ENCODE measurements around the gene ICOS. TPM values are rescaled to one million over a fixed set of nuclear protein-coding genes. Genes with fewer than 3 reads are reported as not detected.

ICOS gene
- total RNA-seq, 1 donor from 2014 or later, result 2.1 TPM

DNA sequence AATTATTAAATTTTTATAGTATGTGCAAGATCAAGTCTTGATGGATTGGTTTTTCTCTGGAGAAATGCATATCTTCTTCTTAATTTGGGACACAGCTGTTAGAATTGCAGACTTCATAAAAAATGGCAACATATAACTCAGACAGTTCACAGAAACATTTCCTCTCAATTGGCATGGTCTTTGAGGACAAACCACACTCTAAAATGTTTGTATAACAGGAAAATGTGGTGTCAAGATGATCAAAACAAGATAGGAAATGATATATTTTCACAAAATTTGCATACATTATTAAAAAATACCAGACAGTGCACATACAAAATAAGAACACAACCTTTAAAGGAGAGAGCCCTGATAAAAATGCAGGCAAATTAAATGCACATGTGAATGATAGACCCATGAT lies 63.9 kb downstream of the ICOS start:
- ATAC-seq (no peak), DNase-seq (no peak)
- intact Hi-C loops (cut with DNase I), result no loop called here
- Histone ChIP-seq H3K9me3 (no peaks in the 10 kb centered on the region), H3K4me1 (peaks cover 11% of the 10 kb centered on the region), H3K4me3 (no peak overlapping the region), H3K27ac (no peak overlapping the region), H3K36me3 (no peaks in the 10 kb centered on the region), H3K27me3 (no peaks in the 10 kb centered on the region)
- TF ChIP-seq, protein P1, sequence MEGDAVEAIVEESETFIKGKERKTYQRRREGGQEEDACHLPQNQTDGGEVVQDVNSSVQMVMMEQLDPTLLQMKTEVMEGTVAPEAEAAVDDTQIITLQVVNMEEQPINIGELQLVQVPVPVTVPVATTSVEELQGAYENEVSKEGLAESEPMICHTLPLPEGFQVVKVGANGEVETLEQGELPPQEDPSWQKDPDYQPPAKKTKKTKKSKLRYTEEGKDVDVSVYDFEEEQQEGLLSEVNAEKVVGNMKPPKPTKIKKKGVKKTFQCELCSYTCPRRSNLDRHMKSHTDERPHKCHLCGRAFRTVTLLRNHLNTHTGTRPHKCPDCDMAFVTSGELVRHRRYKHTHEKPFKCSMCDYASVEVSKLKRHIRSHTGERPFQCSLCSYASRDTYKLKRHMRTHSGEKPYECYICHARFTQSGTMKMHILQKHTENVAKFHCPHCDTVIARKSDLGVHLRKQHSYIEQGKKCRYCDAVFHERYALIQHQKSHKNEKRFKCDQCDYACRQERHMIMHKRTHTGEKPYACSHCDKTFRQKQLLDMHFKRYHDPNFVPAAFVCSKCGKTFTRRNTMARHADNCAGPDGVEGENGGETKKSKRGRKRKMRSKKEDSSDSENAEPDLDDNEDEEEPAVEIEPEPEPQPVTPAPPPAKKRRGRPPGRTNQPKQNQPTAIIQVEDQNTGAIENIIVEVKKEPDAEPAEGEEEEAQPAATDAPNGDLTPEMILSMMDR (IDR thresholded peaks at IDR 0.05), result no peak

DNA sequence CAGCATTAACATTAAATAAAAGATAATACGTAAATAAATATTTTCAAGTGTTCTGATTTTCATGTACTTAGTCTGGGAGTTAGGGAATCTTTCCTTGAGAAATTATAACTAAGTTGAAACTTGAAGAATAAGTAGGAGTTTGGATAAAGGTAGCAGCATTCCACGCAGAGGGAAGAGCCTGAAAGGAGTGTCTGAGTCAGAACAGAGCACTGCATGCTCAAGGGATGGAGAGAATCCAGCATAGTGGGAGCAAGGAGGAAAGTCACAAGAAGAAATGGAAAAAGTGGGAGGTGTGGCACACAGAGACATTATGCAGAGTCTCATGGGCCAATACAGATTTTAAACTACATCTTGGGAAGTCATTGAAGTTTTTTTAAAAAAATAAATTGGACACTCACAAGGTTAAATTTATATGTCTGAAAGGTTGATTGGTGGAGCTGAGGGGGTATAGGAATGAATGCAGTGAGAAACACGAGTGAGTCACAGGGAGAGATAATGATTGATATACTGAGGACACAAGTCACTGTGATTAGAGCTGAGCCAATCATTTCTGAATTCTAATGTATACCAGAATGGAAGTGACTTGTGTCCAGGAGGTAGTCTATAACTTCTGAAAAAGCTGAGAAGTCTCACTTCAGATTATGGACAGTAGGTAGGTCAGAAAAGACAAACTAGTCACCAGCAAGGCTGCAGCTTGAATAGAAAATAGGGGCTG lies 66.9 kb downstream of the ICOS start:
- intact Hi-C loops (cut with DNase I), result no loop called here
- TF ChIP-seq, protein P1 (IDR thresholded peaks at IDR 0.05), result no peak
- Histone ChIP-seq H3K4me1 (peaks cover 11% of the 10 kb centered on the region), H3K9me3 (no peaks in the 10 kb centered on the region), H3K4me3 (no peak overlapping the region), H3K27me3 (no peaks in the 10 kb centered on the region), H3K27ac (no peak overlapping the region), H3K36me3 (no peaks in the 10 kb centered on the region)
- ATAC-seq (no peak), DNase-seq (no peak)

DNA sequence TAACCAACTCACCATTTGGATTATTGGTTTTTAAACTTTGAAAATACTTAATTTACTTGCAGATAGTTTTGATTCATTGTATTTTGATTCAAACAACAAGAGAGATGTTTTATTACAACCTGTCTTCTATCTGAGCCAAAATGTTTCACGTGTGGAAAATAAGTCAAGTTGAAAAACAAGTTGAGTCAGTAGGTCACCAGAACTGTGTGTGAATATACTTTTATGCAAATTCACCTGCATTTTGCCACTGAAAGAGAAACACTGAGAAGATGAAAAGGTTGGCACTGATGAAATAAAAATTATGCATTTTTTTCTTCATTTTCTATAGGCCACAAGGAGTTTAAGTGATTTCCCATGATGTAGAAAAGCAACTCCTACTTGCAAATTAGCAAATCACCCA lies 68.3 kb downstream of the ICOS start:
- H3K4me1 ChIP-seq, result peaks cover 1% of the 10 kb centered on the region
- no peaks in the 10 kb centered on the region for H3K27me3 ChIP-seq
- no peaks in the 10 kb centered on the region for H3K36me3 ChIP-seq
- H3K4me3 ChIP-seq, result no peak overlapping the region
- no peak for ATAC-seq
- DNase-seq, result no peak
- intact Hi-C loops (cut with DNase I), result no loop called here
- no peaks in the 10 kb centered on the region for H3K9me3 ChIP-seq
- TF ChIP-seq, protein P1 (IDR thresholded peaks at IDR 0.05), result no peak
- H3K27ac ChIP-seq, result no peak overlapping the region

DNA sequence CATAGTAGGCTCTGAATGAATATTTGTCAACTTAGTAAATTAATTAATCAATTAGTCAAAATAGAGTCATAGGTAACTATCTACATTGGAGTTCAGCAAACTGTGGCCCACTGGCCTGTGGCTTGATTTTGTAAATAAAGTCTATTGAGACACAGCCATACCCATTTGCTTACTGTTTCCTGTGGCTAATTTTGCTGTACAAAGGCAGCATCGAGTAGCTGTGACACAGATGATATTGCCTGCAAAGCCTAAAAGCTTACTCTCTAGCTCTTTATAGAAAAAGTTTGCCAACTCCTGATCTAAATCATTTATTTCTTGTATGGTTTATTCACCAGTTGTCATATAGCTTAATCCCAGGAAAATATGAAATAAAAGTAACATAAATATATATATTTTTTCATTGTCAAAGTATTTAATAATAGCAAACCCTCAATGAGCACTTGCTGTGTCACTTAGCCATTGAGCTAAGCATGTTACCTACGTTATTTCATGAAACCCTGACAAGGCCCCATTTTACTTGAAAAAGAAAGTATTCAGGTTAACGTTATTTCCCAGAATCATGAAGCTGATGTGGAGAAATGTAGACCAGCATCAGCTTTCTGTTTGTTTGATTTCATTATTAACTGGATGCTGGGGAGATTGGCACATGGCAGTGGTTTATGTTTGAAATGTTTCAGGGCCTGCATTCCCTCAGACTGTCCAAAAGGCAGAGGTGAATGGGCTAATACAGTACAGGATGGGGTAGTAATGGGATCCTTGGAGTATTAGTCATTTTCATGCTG lies 69.6 kb downstream of the ICOS start:
- no peak for DNase-seq
- peak; percentile 47 for ATAC-seq
- Histone ChIP-seq H3K9me3 (no peaks in the 10 kb centered on the region), H3K27me3 (no peaks in the 10 kb centered on the region), H3K36me3 (no peaks in the 10 kb centered on the region), H3K27ac (no peak overlapping the region), H3K4me1 (no peaks in the 10 kb centered on the region), H3K4me3 (no peak overlapping the region)
- TF ChIP-seq, protein P1 (IDR thresholded peaks at IDR 0.05), result no peak
- intact Hi-C loops (cut with DNase I), result no loop called here

DNA sequence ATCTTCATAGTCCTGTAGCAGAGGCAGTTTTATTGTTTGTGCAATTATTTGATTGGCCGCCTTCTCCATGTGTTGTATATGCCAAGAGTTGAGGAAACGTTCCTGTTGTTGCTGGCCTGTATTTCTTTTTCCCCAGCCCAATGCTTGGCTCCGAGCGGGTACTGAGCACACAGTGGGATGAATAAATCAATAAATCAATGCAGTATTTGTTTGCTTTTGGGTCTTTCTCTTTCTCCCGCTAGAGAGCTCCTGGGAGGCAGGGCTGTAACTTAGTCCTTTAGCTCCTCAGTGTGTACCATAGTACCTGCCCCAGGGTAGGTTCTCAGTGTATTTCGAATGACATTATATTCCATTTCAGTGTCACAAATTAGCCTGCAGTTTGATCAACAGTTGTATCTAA lies 71.8 kb downstream of the ICOS start:
- Histone ChIP-seq H3K4me1 (no peaks in the 10 kb centered on the region), H3K9me3 (no peaks in the 10 kb centered on the region), H3K36me3 (no peaks in the 10 kb centered on the region), H3K4me3 (no peak overlapping the region), H3K27ac (no peak overlapping the region), H3K27me3 (no peaks in the 10 kb centered on the region)
- ATAC-seq (no peak), DNase-seq (no peak)
- intact Hi-C loops (cut with DNase I), result no loop called here
- TF ChIP-seq, protein P1 (IDR thresholded peaks at IDR 0.05), result no peak

Measured in upper lobe of right lung (tissue), 1 donor.